WTC11 (cell line): ENCODE measurements around the gene AMDHD2. TPM values are rescaled to one million over a fixed set of nuclear protein-coding genes. Genes with fewer than 3 reads are reported as not detected.
"Not testable (repeated sequence)": the region's sequence is repeated elsewhere in the genome, so short reads cannot be mapped to it uniquely, and the experiment has no call there.

Experiments used
- ATAC-seq: fragments of 200-7000 bp; cut with Tn5 transposase; 2 replicates; pipeline ENCODE4 v1.10.0; 2021; ENCODE audit warnings: mild to moderate bottlenecking, moderate library complexity
- CTCF ChIA-PET: fragments of 300-600 bp; sonication (Branson Sonifier 250); formaldehyde crosslinking; loops from one replicate; lab custom pipeline; 2021; ENCODE audit warnings: antibody characterized with exemption; lab: Charles Lee
- POLR2A ChIA-PET: fragments of 350-600 bp; sonication (Branson Sonifier 250); formaldehyde crosslinking; loops from one replicate; lab custom pipeline; 2021; ENCODE audit warnings: antibody characterized with exemption; lab: Charles Lee
- DNase-seq: peaks from one replicate; pipeline ENCODE4 v3.0.0; 2021; ENCODE audit warnings: low spot score
- H3K27ac Mint-ChIP-seq: 2 replicates; pipeline ENCODE4 v1.8.0; 2021; ENCODE audit warnings: mixed read lengths
- H3K27me3 Mint-ChIP-seq: 2 replicates; pipeline ENCODE4 v1.8.0; 2021; ENCODE audit warnings: low read depth, mild to moderate bottlenecking, moderate library complexity, mixed read lengths
- H3K36me3 Mint-ChIP-seq: 2 replicates; pipeline ENCODE4 v1.8.0; 2021; ENCODE audit warnings: mixed read lengths
- H3K4me1 Mint-ChIP-seq: 2 replicates; pipeline ENCODE4 v1.8.0; 2022; ENCODE audit warnings: mixed read lengths
- H3K4me3 Mint-ChIP-seq: 2 replicates; pipeline ENCODE4 v1.8.0; 2021; ENCODE audit warnings: mild to moderate bottlenecking, moderate library complexity, mixed read lengths
- H3K9me3 Mint-ChIP-seq: 2 replicates; pipeline ENCODE4 v1.8.0; 2021; ENCODE audit warnings: mixed read lengths
- ATF2 ChIP-seq: sonication (generic); formaldehyde crosslinking; IDR thresholded peaks from 2 replicates; pipeline ENCODE4 v1.8.1; 2022; ENCODE audit warnings: low read depth, missing genetic modification reagents, borderline replicate concordance
- CBFB ChIP-seq: sonication (generic); formaldehyde crosslinking; IDR thresholded peaks from 2 replicates; pipeline ENCODE4 v1.8.1; 2022; ENCODE audit warnings: mild to moderate bottlenecking, low read depth, missing genetic modification reagents
- E2F5 ChIP-seq: sonication (generic); formaldehyde crosslinking; IDR thresholded peaks from 2 replicates; pipeline ENCODE4 v1.8.1; 2022; ENCODE audit warnings: mild to moderate bottlenecking, moderate library complexity, missing genetic modification reagents
- GTF2I ChIP-seq: fragments of 250-450 bp; sonication (Bioruptor Pico); conservative IDR thresholded peaks from 2 replicates; pipeline ENCODE4 v1.4.0; 2021; ENCODE audit warnings: mild to moderate bottlenecking
- ZNF121 ChIP-seq: sonication (generic); formaldehyde crosslinking; IDR thresholded peaks from 2 replicates; pipeline ENCODE4 v1.8.0; 2023; ENCODE audit warnings: missing genetic modification reagents
- ZNF423 ChIP-seq: fragments of 250-450 bp; sonication (Bioruptor Pico); IDR thresholded peaks from 2 replicates; pipeline ENCODE4 v2.1.2; 2022; ENCODE audit warnings: mild to moderate bottlenecking, moderate library complexity
- total RNA-seq: library from RNA; stranded (reverse); gene quantifications from 3 replicates; pipeline ENCODE4 v1.2.3, GENCODE V29; 2021
- TF ChIP-seq, protein P1 (sequence below): fragments of 250-450 bp; sonication (Bioruptor Pico); IDR thresholded peaks from 2 replicates; pipeline ENCODE4 v1.9.0; 2021; ENCODE audit warnings: mild to moderate bottlenecking, borderline replicate concordance

Gene AMDHD2
- total RNA-seq, 1 experiment from 2014 or later, result 70.9 TPM

- TF ChIP-seq E2F5, result no peak
- TF ChIP-seq CBFB (CRISPR knock-in tag), result no peak
- peak; percentile 78 for TF ChIP-seq ZNF423 (CRISPR knock-in tag)
Observed at GRCh38 chr16:2532494-2533141, 12.4 kb downstream of the AMDHD2 start (continued).

GRCh38 chr16:2533142-2533755, 13.1 kb downstream of the AMDHD2 start:
- not testable (repeated sequence) for H3K27me3 Mint-ChIP-seq, H3K4me1 Mint-ChIP-seq, H3K36me3 Mint-ChIP-seq, ATAC-seq, H3K9me3 Mint-ChIP-seq, DNase-seq
- CTCF ChIA-PET, result interaction anchor here (0.6 to 2.0 kb wide), 5 partner anchors 9 to 282 kb away, joined by 3 to 13 read pairs (median 4); partner anchors contain the start of genes AMDHD2 and ECI1
- H3K27ac Mint-ChIP-seq, result peak overlapping the region; percentile 98
- H3K4me3 Mint-ChIP-seq, result peak overlapping the region; percentile 94
- POLR2A ChIA-PET, result interaction anchor here (1.3 to 1.8 kb wide), 2 partner anchors 20 to 70 kb away, joined by 5 to 7 read pairs; partner anchors contain the start of gene ATP6V0C

- POLR2A ChIA-PET, result no interaction called here
- H3K9me3 Mint-ChIP-seq, result no peaks in the 10 kb centered on the region
- peak overlapping the region; percentile 41 for H3K4me3 Mint-ChIP-seq
- TF ChIP-seq ZNF121 (CRISPR knock-in tag), result peak; percentile 71; the same call in 1 of the 2 replicates
- no peak for TF ChIP-seq ATF2 (CRISPR knock-in tag)
- CTCF ChIA-PET, result no interaction called here
- no peaks in the 10 kb centered on the region for H3K36me3 Mint-ChIP-seq
- no peak for ATAC-seq
- no peak overlapping the region; the same call in 1 of the 2 replicates for H3K27ac Mint-ChIP-seq
- H3K27me3 Mint-ChIP-seq, result peaks cover 8% of the 10 kb centered on the region; the same call in 1 of the 2 replicates
- DNase-seq, result no peak
- peaks cover 12% of the 10 kb centered on the region for H3K4me1 Mint-ChIP-seq
Observed at GRCh38 chr16:2533912-2534311, 13.7 kb downstream of the AMDHD2 start.

GRCh38 chr16:2534335-2534734, 14.2 kb downstream of the AMDHD2 start:
- H3K9me3 Mint-ChIP-seq, POLR2A ChIA-PET, H3K27ac Mint-ChIP-seq, ATAC-seq, DNase-seq, H3K36me3 Mint-ChIP-seq, H3K27me3 Mint-ChIP-seq, CTCF ChIA-PET: not testable (repeated sequence)
- Mint-ChIP-seq H3K4me3 (peak overlapping the region; percentile 41; the same call in 1 of the 2 replicates), H3K4me1 (peaks cover 14% of the 10 kb centered on the region)

GRCh38 chr16:2535625-2536013, 15.4 kb downstream of the AMDHD2 start:
- Mint-ChIP-seq H3K4me1 (peaks cover 14% of the 10 kb centered on the region), H3K9me3 (no peaks in the 10 kb centered on the region), H3K27me3 (peaks cover 8% of the 10 kb centered on the region; the same call in 1 of the 2 replicates), H3K27ac (no peak overlapping the region), H3K36me3 (no peaks in the 10 kb centered on the region)
- CTCF ChIA-PET, result no interaction called here
- TF ChIP-seq, protein P1, sequence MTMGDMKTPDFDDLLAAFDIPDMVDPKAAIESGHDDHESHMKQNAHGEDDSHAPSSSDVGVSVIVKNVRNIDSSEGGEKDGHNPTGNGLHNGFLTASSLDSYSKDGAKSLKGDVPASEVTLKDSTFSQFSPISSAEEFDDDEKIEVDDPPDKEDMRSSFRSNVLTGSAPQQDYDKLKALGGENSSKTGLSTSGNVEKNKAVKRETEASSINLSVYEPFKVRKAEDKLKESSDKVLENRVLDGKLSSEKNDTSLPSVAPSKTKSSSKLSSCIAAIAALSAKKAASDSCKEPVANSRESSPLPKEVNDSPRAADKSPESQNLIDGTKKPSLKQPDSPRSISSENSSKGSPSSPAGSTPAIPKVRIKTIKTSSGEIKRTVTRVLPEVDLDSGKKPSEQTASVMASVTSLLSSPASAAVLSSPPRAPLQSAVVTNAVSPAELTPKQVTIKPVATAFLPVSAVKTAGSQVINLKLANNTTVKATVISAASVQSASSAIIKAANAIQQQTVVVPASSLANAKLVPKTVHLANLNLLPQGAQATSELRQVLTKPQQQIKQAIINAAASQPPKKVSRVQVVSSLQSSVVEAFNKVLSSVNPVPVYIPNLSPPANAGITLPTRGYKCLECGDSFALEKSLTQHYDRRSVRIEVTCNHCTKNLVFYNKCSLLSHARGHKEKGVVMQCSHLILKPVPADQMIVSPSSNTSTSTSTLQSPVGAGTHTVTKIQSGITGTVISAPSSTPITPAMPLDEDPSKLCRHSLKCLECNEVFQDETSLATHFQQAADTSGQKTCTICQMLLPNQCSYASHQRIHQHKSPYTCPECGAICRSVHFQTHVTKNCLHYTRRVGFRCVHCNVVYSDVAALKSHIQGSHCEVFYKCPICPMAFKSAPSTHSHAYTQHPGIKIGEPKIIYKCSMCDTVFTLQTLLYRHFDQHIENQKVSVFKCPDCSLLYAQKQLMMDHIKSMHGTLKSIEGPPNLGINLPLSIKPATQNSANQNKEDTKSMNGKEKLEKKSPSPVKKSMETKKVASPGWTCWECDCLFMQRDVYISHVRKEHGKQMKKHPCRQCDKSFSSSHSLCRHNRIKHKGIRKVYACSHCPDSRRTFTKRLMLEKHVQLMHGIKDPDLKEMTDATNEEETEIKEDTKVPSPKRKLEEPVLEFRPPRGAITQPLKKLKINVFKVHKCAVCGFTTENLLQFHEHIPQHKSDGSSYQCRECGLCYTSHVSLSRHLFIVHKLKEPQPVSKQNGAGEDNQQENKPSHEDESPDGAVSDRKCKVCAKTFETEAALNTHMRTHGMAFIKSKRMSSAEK (CRISPR knock-in tag), result no peak
- TF ChIP-seq GTF2I (CRISPR knock-in tag), result no peak
- TF ChIP-seq, all 79 proteins: peak for 0
- DNase-seq (no peak), ATAC-seq (no peak)
- no peak overlapping the region for H3K4me3 Mint-ChIP-seq
- POLR2A ChIA-PET, result interaction anchor here (0.6 kb wide), 1 partner anchor 8 kb away, joined by 3 read pairs; no protein-coding TSS in a partner anchor
